NCI-H128 (cell line): ENCODE data around the gene PCA3.

ENCODE experiments used
- DNase-seq: peaks from one replicate; lab custom pipeline; 2025; ENCODE audit not compliant: unreplicated experiment; lab: John Stamatoyannopoulos, UW

Gene PCA3

DNA sequence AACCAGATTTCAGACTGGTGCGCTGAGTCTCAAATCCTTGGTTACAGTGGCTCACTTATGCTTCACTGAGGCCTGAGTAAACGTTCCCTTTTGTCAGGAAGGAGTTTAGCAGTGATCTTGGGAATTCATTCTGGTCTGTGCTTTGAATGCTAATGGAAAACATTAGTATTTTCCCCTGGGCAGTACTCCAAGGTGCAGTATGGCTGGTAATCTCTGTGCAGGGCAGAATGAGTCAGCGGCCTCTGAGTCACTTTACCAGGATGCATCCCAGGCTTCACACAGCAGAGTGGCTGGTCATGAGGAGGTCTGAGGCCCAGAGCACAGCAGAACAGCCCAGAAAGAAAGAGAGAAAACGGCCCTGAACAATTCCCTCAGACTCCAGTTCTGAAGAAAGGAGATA, 54.0 kb downstream of the PCA3 start:
- no peak for DNase-seq

DNA sequence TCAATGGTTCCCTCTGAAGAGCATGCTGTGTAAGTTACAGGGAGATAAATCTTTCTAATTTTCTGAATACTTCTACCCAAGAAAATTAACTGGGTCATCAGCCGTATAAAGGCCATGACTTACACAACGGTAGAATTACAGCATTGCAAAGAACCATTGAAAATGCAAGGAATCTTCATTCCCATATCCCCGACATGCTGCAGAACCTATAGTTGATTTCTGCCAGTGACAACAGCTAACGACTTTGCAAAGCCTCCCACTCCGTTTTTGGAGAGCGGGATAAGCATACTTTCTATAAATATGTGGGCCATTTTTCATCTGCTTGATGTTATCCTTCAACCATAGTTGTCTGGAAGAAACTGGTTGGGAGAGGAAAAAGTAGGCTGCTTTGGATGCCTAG, 56.2 kb downstream of the PCA3 start:
- no peak for DNase-seq

DNA sequence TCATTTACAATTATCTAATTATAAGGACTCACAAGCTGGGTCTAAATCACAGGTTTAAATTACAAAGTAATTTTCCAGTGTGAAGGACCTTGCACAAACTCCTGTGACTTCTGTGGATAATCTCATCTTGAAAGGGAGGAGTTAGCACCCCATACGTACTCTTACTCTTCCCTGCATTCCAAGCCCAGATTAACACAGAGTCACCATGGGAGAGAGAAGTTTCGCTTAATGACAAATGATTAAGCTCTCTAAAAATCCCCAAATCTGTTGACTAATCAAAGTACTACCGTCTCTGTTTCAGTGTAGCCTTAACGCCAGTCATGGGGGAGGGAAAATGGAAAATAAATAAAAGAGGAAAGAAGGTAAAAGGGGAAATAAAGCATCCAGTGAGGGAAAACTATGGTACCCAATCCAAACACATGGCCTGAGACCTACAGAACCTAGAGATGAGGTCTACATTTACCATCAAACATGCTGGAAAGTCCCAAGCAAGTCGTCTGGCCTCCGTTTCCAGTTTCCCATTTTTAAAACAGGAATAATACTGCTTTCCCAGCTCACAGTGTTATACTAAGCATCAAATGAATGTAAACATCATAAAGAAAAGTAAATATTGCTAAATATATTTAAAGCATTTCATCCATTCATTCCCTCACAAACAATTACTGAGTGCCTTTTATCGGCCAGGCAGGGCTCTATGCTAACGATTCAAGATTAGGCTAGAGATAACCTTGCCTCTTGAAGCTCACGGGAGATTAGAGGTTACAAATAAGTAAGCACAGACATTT, 63.2 kb downstream of the PCA3 start:
- DNase-seq, result no peak

DNA sequence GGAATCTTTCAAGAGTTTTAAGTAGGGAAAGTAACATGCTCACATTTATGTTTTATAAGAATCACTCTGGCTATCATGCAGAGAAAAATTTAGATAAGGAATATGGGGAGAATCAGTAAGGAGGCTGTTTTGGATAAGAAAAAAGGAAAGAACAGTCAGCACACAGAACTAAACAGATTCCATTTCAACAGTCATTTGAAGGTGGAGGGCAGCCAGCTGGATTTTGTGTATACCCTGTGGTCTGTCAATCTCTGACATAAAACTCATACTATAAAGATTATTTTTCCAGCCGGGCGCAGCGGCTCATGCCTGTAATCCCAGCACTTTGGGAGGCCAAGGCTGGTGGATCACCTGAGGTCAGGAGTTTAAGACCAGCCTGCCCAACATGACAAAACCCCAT, 64.2 kb downstream of the PCA3 start:
- DNase-seq, result no peak

DNA sequence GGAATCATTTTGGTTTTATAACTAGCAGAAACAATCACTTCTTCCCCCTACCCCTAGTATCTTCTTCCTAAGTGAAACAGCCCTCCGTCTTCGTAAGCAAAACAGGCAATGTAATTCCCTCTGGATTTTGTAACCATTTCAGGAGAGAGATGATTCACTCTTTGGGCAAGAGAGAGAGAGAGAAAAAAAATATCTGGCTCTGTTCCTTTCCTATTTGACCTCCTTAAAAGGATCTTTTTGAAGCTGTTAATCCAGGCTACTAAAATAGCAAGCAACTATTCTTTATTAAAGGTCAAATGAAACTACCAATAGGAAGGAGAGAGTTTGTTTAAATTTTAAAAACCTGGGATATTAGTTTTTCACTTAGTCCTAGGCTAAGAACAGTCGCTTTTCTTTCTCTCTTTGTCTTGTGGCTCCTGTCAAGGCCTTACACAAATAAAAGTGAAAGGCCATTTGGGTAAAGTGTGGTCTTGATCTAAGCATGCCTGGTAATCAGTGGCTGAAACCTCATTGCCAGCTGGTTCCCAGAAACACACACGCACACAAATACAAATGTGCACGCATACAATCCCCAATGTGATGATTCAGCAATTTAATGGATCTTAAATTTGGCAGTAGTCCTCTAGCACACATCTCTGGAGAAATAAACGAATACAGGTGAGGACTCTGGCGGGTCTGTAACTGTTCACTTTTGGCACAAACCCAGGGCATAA, 71.5 kb downstream of the PCA3 start:
- no peak for DNase-seq
